Measurements from ENCODE around the gene ITFG1.
"Not testable (repeated sequence)": the region's sequence is repeated elsewhere in the genome, so short reads cannot be mapped to it uniquely, and the experiment has no call there.

Gene ITFG1

GRCh38 chr16:47140686-47141085, 320.2 kb downstream of the ITFG1 start:
- no peak for DNase-seq (ENCODE audit: low spot score)
- TF ChIP-seq, protein P1, sequence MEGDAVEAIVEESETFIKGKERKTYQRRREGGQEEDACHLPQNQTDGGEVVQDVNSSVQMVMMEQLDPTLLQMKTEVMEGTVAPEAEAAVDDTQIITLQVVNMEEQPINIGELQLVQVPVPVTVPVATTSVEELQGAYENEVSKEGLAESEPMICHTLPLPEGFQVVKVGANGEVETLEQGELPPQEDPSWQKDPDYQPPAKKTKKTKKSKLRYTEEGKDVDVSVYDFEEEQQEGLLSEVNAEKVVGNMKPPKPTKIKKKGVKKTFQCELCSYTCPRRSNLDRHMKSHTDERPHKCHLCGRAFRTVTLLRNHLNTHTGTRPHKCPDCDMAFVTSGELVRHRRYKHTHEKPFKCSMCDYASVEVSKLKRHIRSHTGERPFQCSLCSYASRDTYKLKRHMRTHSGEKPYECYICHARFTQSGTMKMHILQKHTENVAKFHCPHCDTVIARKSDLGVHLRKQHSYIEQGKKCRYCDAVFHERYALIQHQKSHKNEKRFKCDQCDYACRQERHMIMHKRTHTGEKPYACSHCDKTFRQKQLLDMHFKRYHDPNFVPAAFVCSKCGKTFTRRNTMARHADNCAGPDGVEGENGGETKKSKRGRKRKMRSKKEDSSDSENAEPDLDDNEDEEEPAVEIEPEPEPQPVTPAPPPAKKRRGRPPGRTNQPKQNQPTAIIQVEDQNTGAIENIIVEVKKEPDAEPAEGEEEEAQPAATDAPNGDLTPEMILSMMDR (IDR thresholded peaks at IDR 0.05), result no peak
- no peak overlapping the region for H3K27ac ChIP-seq
- H3K4me3 ChIP-seq, result no peak overlapping the region

GRCh38 chr16:47139561-47140185, 321.2 kb downstream of the ITFG1 start:
- Histone ChIP-seq H3K4me3 (no peak overlapping the region), H3K27ac (no peak overlapping the region)
- DNase-seq (ENCODE audit: low spot score), result no peak
- TF ChIP-seq, protein P1 (IDR thresholded peaks at IDR 0.05), result no peak

- H3K27ac ChIP-seq; DNase-seq (ENCODE audit: low spot score): not testable (repeated sequence)
Observed at GRCh38 chr16:47137925-47138324, 322.9 kb downstream of the ITFG1 start.

GRCh38 chr16:47136099-47136842, 324.6 kb downstream of the ITFG1 start:
- no peak for DNase-seq (ENCODE audit: low spot score)
- no peak overlapping the region for H3K27ac ChIP-seq
- TF ChIP-seq, protein P1 (IDR thresholded peaks at IDR 0.05), result no peak
- no peak overlapping the region for H3K4me3 ChIP-seq

More at GRCh38 chr16:47137925-47138324, 322.9 kb downstream of the ITFG1 start:
- H3K4me3 ChIP-seq, result not testable (repeated sequence)

DNA sequence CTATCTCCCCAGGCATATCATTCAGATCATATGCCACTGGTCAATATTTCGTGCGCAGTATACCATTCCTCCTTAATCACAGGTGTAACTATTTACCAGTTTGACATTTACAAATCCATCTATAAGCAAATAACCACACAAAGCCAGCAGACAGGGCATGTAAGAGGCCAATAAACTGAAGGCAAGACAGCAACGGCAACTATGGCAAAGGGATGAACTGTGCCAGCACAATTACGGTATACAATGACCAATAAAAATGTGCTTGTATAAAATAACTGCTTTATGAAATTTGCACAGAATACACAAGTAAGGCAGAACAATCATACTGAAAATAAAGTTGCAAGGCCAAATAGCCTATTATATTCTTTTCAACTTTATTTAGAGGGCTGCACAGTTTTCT, 326.3 kb downstream of the ITFG1 start:
- no peak overlapping the region for H3K27ac ChIP-seq
- TF ChIP-seq, protein P1 (IDR thresholded peaks at IDR 0.05), result no peak
- no peak overlapping the region for H3K4me3 ChIP-seq
- DNase-seq (ENCODE audit: low spot score), result no peak

DNA sequence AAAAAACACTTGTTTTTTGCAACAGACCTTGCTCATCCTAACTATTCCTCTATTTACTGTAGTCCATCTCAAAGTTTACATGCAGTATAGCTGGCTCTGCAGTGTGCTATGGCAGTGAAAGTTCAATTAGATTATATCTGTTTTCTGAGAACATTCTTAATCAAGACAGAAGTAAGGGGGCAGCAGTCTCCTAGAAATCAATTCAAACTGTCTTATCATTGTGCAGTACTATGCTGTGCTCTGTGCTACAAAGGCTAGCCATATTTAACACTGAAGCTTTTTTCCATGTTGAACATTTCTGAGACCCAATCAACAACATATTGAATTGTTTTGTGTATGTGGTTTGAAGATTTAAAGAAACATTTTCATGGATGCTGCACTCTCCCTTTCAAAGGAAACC, 328.6 kb downstream of the ITFG1 start:
- H3K4me3 ChIP-seq, result no peak overlapping the region
- TF ChIP-seq, protein P1 (IDR thresholded peaks at IDR 0.05), result no peak
- H3K27ac ChIP-seq, result no peak overlapping the region
- DNase-seq (ENCODE audit: low spot score), result no peak

GRCh38 chr16:47129755-47130435, 331.0 kb downstream of the ITFG1 start:
- TF ChIP-seq, protein P1 (IDR thresholded peaks at IDR 0.05), result no peak
- Histone ChIP-seq H3K27ac (no peak overlapping the region), H3K4me3 (no peak overlapping the region)
- no peak for DNase-seq (ENCODE audit: low spot score)

All from coronary artery (tissue), 2 donors.